GM20000 (cell line): ENCODE results near the gene NHP2.
"Not testable (repeated sequence)": the region's sequence is repeated elsewhere in the genome, so short reads cannot be mapped to it uniquely, and the experiment has no call there.

ENCODE experiments used
- DNase-seq: peaks from one replicate; pipeline ENCODE4 v3.0.0; 2012; ENCODE audit warnings: low spot score
- TF ChIP-seq, protein P1 (sequence below): IDR thresholded peaks from 2 replicates; pipeline ENCODE4 v1.5.1; 2012; ENCODE audit warnings: mild to moderate bottlenecking, control low read depth; ENCODE audit errors: extremely low read depth, missing control alignments

NHP2 gene

DNA sequence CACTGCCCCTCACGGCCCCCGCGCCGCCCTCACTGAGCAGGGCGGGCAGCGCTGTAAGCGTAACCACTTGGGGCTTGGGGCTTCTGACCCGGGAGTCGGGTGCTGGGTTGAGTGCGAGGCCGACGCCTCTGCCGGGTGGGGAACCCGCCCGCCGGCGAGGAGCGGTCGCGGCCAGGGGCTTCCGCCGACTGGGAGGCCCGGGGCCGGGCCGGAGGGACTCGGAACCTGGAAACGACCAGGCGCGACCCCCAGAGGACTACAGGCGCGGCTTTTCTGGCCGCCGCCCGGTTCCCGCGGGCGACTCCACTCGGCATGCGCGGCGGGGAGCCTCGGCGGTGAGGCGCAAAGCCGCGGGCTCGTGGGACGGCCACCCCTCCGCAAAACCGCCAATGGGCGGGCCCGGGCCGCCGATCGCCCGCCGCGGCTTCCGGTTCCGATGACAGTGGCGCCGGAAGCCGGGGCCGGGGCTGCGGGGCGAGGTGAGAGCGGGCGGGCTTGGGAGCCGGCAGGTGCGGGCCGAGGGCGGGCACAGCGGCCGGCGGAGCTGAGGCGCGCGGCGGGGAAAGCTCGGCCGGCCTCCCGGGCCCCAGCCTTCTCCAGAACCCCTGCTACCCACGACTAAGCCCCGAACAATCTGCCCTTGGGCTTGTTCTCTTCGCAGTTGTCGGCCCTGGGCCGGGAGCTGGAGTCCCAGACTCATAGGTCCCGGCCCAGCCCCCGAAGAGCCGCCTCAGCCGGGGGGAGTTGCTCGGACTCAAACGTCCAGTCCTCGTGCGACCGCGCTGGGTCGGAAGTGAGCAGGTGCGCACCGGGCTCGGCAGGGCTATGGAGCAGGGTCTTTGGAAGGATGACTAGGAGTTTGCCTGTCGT is 22.9 kb downstream of the NHP2 start, which contains the start of gene RMND5B:
TSS of gene RMND5B (plus strand) at position 439 of the 870 bp plus-strand sequence. CDS start 7,106 bp downstream, outside the sequence.
- TF ChIP-seq, protein P1, sequence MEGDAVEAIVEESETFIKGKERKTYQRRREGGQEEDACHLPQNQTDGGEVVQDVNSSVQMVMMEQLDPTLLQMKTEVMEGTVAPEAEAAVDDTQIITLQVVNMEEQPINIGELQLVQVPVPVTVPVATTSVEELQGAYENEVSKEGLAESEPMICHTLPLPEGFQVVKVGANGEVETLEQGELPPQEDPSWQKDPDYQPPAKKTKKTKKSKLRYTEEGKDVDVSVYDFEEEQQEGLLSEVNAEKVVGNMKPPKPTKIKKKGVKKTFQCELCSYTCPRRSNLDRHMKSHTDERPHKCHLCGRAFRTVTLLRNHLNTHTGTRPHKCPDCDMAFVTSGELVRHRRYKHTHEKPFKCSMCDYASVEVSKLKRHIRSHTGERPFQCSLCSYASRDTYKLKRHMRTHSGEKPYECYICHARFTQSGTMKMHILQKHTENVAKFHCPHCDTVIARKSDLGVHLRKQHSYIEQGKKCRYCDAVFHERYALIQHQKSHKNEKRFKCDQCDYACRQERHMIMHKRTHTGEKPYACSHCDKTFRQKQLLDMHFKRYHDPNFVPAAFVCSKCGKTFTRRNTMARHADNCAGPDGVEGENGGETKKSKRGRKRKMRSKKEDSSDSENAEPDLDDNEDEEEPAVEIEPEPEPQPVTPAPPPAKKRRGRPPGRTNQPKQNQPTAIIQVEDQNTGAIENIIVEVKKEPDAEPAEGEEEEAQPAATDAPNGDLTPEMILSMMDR: no peak
- DNase-seq: peak; percentile 97

DNA sequence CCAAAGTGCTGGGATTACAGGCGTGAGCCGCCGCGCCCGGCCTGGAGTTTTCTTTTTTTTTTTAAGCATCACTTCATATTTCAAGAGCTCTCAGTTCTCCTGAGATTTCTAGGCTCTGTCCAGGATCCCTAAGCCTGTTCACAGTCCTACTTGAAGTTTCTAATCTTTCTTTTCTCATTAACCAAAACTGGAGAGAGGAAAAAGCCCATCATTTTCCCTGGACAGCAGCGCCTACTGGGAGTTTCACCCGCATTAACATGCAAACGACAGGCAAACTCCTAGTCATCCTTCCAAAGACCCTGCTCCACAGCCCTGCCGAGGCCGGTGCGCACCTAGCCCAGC is 23.5 kb downstream of the NHP2 start:
- DNase-seq: not testable (repeated sequence)

DNA sequence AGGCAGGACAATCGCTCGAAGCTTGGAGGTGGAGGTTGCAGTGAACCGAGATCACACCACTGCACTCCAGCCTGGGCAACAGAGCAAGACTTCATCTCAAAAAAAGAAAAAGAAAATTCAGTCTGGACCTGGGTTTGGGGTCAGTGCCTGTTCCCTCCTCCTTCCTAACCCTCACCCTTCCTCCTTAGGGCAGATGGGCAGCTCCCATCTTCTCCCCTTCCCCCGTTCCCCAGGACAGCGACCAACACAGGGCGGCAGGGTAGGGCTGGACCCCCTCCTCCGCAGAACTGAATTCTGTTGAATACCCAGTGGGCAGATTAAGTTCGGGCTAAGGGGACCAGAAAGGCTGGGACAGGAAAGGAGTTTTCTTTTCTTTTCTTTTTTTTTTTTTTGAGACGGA is 24.4 kb downstream of the NHP2 start:
- DNase-seq: no peak
- TF ChIP-seq, protein P1: no peak

- DNase-seq: not testable (repeated sequence)
Measured at GRCh38 chr5:178127300-178128009, 26.2 kb downstream of the NHP2 start.

GRCh38 chr5:178126556-178126955 is 27.1 kb downstream of the NHP2 start:
- TF ChIP-seq, protein P1: no peak

DNA sequence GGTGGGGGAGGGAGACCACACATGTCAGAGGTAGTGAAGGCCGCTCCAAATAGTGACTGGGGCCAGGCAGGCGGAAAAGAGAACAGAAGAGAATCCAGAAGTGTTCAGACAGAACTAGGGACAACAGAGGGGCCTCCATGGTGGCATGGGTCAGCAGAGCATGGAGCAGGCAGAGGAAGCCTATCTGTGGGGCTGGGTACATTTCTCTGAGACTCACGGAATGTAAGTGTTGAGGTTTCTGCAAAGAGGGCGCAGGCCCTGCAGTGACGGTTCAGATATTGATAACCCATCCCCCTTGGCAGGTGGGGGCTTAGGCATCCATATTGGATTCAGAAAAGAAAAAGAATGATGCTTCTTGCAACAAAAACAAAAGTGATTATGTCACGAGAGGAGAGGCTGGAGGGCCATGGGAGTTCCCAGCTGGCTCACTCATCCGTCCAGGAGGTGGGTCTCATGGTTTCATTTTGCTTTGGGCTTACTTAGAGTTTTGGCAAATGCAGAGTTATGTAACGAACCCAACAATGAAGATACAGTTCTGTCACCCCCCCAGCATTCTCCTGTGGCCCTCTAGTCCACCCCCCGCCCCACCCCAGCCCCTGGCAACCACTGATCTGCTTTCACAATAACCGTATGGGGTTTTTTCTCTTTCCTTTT is 28.3 kb downstream of the NHP2 start:
- DNase-seq: no peak

More at GRCh38 chr5:178126556-178126955, 27.1 kb downstream of the NHP2 start:
- no peak for DNase-seq

DNA sequence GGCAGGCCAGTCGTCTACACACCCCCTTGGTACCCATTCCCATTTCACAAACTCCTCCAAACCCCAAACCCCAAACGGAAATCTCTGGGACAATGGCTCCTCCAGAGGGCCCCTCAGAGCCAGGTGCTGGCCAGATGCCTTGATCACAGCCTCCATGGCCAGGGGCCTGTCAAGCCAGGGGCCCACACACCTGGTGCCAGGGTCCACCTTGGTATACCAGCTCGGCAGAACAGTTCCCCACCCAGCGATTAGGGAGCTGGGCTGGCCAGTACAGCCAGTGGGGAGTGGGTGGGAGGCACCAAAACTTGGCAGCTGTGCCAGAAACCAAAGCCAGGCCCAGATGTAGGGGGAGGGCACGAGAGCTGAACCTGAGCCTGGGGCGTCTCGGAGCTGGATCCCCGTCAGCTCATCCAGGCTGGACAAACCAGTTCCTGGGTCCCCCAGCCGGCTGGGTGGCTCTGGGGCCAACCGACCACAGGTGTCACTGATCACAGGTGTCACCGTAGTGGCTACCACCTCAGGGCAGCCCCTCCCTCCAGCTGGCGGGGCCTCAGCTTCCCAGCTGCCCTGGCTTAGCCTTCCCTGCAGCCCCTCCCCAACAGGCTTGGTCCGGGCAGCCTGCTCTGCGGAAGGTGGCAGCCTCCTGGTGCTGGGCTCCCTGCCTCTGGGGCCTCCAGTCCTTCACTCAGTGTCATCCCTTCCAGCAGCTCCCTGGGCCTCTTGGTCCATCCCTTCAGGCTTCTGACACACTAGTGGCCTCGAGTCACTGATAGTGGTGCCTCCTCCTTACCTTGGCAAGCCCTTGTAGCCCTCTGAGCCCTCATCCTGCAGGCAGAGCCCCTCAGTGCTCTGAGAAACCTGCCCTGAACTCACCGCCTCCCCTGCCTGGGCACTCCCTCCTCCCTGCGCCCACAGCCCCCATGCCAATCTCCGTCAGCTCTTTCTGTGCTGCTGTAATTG is 29.4 kb downstream of the NHP2 start:
- no peak for DNase-seq
- TF ChIP-seq, protein P1: no peak

More for the DNA sequence above, 28.3 kb downstream of the NHP2 start:
- TF ChIP-seq, protein P1: no peak
